OCI-LY1 (cell line): ENCODE data around the gene SYNM.

Source experiments
- H2AFZ ChIP-seq: fragments of 200-600 bp; sonication (generic), shearing (Covaris generic); 2 replicates; pipeline ENCODE4 v1.6.0; 2014; ENCODE audit warnings: antibody characterized with exemption, mild to moderate bottlenecking, low read length
- H3F3A ChIP-seq: fragments of 200-600 bp; sonication (generic), shearing (Covaris generic); 2 replicates; pipeline ENCODE4 v1.6.0; 2014; ENCODE audit warnings: mild to moderate bottlenecking, antibody characterized with exemption, low read length, moderate library complexity; ENCODE audit not compliant: insufficient read depth
- H3K27ac ChIP-seq: fragments of 200-600 bp; sonication (generic); 2 replicates; pipeline ENCODE4 v1.5.1; 2014; ENCODE audit warnings: low read length, mixed run types, mild to moderate bottlenecking, low read depth; ENCODE audit not compliant: poor library complexity, severe bottlenecking
- H3K27me3 ChIP-seq: fragments of 200-600 bp; sonication (generic); 2 replicates; pipeline ENCODE4 v1.6.0; 2014; ENCODE audit warnings: antibody characterized with exemption, mild to moderate bottlenecking, low read length, moderate library complexity; ENCODE audit not compliant: insufficient read depth
- H3K36me3 ChIP-seq: fragments of 200-600 bp; sonication (generic); 2 replicates; pipeline ENCODE4 v1.6.1; 2014; ENCODE audit warnings: mild to moderate bottlenecking, antibody characterized with exemption, low read length, moderate library complexity, mixed read lengths; ENCODE audit not compliant: insufficient read depth
- H3K4me1 ChIP-seq: fragments of 200-600 bp; sonication (generic); 2 replicates; pipeline ENCODE4 v1.5.1; 2014; ENCODE audit warnings: mild to moderate bottlenecking, low read length, moderate library complexity; ENCODE audit not compliant: insufficient read depth, severe bottlenecking
- H3K4me2 ChIP-seq: fragments of 200-600 bp; sonication (generic), shearing (Covaris generic); 2 replicates; pipeline ENCODE4 v1.6.1; 2014; ENCODE audit warnings: low read length
- H3K4me3 ChIP-seq: fragments of 200-600 bp; sonication (generic); 2 replicates; pipeline ENCODE4 v1.5.1; 2014; ENCODE audit warnings: low read length, low read depth, mild to moderate bottlenecking, mixed read lengths; ENCODE audit not compliant: poor library complexity, severe bottlenecking
- H3K79me2 ChIP-seq: fragments of 200-600 bp; shearing (Covaris generic); 2 replicates; pipeline ENCODE4 v1.6.1; 2016; ENCODE audit warnings: mixed run types, low read length, mixed read lengths; ENCODE audit not compliant: insufficient read depth
- H3K9ac ChIP-seq: fragments of 200-600 bp; sonication (generic), shearing (Covaris generic); 2 replicates; pipeline ENCODE4 v1.6.1; 2014; ENCODE audit warnings: mild to moderate bottlenecking, low read length, mixed read lengths
- H3K9me2 ChIP-seq: fragments of 200-600 bp; sonication (generic), shearing (Covaris generic); 2 replicates; pipeline ENCODE4 v1.6.1; 2014; ENCODE audit warnings: low read depth, mild to moderate bottlenecking, low read length, mixed read lengths
- H3K9me3 ChIP-seq: fragments of 200-600 bp; shearing (Covaris generic); 2 replicates; pipeline ENCODE4 v1.6.1; 2014; ENCODE audit warnings: low read length, mixed read lengths
- H4K20me1 ChIP-seq: fragments of 200-600 bp; sonication (generic), shearing (Covaris generic); 2 replicates; pipeline ENCODE4 v1.6.0; 2016; ENCODE audit warnings: mild to moderate bottlenecking, low read length; ENCODE audit not compliant: insufficient read depth
- EZH2 ChIP-seq: fragments of 200-600 bp; sonication (generic), shearing (Covaris generic); IDR thresholded peaks from 2 replicates; pipeline ENCODE4 v1.8.0; 2017; ENCODE audit warnings: borderline replicate concordance, mixed run types, mild to moderate bottlenecking, antibody characterized with exemption, low read length, moderate library complexity, mixed read lengths
- TF ChIP-seq, protein P1 (sequence below): fragments of 200-600 bp; sonication (generic), shearing (Covaris generic); IDR thresholded peaks from 2 replicates; pipeline ENCODE4 v1.5.1; 2017; ENCODE audit warnings: mild to moderate bottlenecking, antibody characterized with exemption, low read length, moderate library complexity, mixed read lengths

The SYNM gene

GRCh38 chr15:99153026-99153535 is 48.2 kb downstream of the SYNM start:
- no peaks in the 10 kb centered on the region; the same call in 1 of the 2 replicates for H3K27me3 ChIP-seq
- no peak for TF ChIP-seq EZH2
- TF ChIP-seq, protein P1, sequence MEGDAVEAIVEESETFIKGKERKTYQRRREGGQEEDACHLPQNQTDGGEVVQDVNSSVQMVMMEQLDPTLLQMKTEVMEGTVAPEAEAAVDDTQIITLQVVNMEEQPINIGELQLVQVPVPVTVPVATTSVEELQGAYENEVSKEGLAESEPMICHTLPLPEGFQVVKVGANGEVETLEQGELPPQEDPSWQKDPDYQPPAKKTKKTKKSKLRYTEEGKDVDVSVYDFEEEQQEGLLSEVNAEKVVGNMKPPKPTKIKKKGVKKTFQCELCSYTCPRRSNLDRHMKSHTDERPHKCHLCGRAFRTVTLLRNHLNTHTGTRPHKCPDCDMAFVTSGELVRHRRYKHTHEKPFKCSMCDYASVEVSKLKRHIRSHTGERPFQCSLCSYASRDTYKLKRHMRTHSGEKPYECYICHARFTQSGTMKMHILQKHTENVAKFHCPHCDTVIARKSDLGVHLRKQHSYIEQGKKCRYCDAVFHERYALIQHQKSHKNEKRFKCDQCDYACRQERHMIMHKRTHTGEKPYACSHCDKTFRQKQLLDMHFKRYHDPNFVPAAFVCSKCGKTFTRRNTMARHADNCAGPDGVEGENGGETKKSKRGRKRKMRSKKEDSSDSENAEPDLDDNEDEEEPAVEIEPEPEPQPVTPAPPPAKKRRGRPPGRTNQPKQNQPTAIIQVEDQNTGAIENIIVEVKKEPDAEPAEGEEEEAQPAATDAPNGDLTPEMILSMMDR = no peak
- no peaks in the 10 kb centered on the region for H4K20me1 ChIP-seq
- no peak overlapping the region for H2AFZ ChIP-seq
- H3K4me1 ChIP-seq = no peaks in the 10 kb centered on the region
- no peak overlapping the region for H3K9ac ChIP-seq
- no peaks in the 10 kb centered on the region for H3K36me3 ChIP-seq
- H3K4me2 ChIP-seq = no peak overlapping the region
- H3K27ac ChIP-seq = no peak overlapping the region
- no peaks in the 10 kb centered on the region for H3K9me3 ChIP-seq
- no peak overlapping the region for H3K4me3 ChIP-seq
- no peaks in the 10 kb centered on the region for H3K79me2 ChIP-seq
- H3K9me2 ChIP-seq = no peaks in the 10 kb centered on the region
- no peaks in the 10 kb centered on the region for H3F3A ChIP-seq

DNA sequence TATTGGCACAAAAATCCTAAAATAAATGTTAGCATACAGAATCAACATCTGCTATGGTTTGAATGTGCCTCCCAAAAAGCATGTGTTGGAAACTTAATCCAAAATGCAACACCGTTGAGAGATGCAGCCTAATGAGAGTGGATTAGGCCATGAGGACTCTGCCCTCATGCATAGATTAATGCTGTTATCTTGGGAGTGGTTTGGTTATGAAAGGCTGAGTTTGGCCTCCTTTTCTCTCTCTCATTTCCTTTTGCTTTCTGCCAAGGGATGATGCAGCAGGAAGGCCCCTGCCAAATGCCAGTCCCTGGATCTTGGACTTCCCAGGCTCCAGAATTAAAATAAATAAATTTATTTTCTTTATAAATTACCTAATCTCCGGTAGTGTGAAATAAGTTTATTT is 49.4 kb downstream of the SYNM start:
- Histone ChIP-seq H3K79me2 (no peaks in the 10 kb centered on the region), H3K9ac (no peak overlapping the region), H3K4me1 (no peaks in the 10 kb centered on the region), H4K20me1 (no peaks in the 10 kb centered on the region), H3K27me3 (no peaks in the 10 kb centered on the region; the same call in 1 of the 2 replicates), H3F3A (no peaks in the 10 kb centered on the region), H3K27ac (no peak overlapping the region), H3K4me2 (no peak overlapping the region), H2AFZ (no peak overlapping the region), H3K9me2 (no peaks in the 10 kb centered on the region), H3K9me3 (no peaks in the 10 kb centered on the region), H3K36me3 (no peaks in the 10 kb centered on the region), H3K4me3 (no peak overlapping the region)
- TF ChIP-seq, protein P1 = no peak
- TF ChIP-seq EZH2 = no peak

DNA sequence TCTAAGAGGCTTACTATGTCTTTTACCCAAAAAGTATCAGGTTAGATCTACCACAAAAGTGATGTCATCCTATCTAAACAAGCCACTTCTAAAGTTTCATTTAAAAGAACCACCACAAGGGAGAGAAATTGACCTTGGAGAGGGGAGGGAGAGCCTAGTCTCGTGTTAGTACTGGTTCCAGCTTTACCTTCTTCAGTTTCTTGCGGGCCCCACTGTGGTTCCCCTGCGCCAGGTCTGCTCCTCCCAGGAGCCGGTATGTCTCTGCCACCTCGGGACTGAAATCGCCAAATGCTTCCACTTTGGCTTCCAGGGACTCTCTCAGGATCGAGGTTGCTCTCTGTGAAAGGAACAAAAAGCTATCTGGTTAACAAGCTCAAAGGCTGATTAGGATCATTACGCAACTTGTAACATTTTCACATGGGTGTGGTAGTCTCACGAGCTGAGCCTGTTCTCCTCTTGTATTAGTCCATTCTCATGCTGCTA is 51.1 kb downstream of the SYNM start:
- Histone ChIP-seq H4K20me1 (no peaks in the 10 kb centered on the region), H3K9ac (no peak overlapping the region), H3K27me3 (no peaks in the 10 kb centered on the region), H3K4me3 (no peak overlapping the region), H3K27ac (no peak overlapping the region), H3K4me2 (no peak overlapping the region), H3F3A (no peaks in the 10 kb centered on the region), H2AFZ (no peak overlapping the region), H3K36me3 (no peaks in the 10 kb centered on the region), H3K9me2 (no peaks in the 10 kb centered on the region), H3K9me3 (no peaks in the 10 kb centered on the region), H3K79me2 (no peaks in the 10 kb centered on the region), H3K4me1 (no peaks in the 10 kb centered on the region)
- TF ChIP-seq, protein P1 = no peak
